ENCODE data around the gene SH3D19. TPM values are rescaled to one million over a fixed set of nuclear protein-coding genes. Genes with fewer than 3 reads are reported as not detected.

Gene SH3D19
- polyA plus RNA-seq, 1 donor from 2014 or later: 0.10 TPM

- Mint-ChIP-seq H3K27ac (no peak overlapping the region), H3K36me3 (no peaks in the 10 kb centered on the region), H3K4me3 (no peak overlapping the region), H3K4me1 (no peaks in the 10 kb centered on the region), H3K27me3 (peaks cover 8% of the 10 kb centered on the region), H3K9me3 (no peaks in the 10 kb centered on the region)
Measured at GRCh38 chr4:151314010-151314355, 11.4 kb downstream of the SH3D19 start.

GRCh38 chr4:151313306-151314009, 11.9 kb downstream of the SH3D19 start:
- Mint-ChIP-seq H3K9me3 (no peaks in the 10 kb centered on the region), H3K4me1 (no peaks in the 10 kb centered on the region), H3K27ac (no peak overlapping the region)

GRCh38 chr4:151310124-151310728, 15.2 kb downstream of the SH3D19 start:
- Mint-ChIP-seq H3K4me3 (no peak overlapping the region), H3K27ac (no peak overlapping the region), H3K4me1 (no peaks in the 10 kb centered on the region), H3K9me3 (no peaks in the 10 kb centered on the region), H3K36me3 (no peaks in the 10 kb centered on the region), H3K27me3 (peaks cover 5% of the 10 kb centered on the region)

More at GRCh38 chr4:151313306-151314009, 11.9 kb downstream of the SH3D19 start:
- Mint-ChIP-seq H3K27me3 (peaks cover 8% of the 10 kb centered on the region), H3K4me3 (no peak overlapping the region), H3K36me3 (no peaks in the 10 kb centered on the region)

GRCh38 chr4:151304755-151305154, 20.6 kb downstream of the SH3D19 start:
- Mint-ChIP-seq H3K4me3 (no peak overlapping the region), H3K36me3 (no peaks in the 10 kb centered on the region), H3K4me1 (no peaks in the 10 kb centered on the region), H3K27me3 (peaks cover 1% of the 10 kb centered on the region), H3K9me3 (peaks cover 0 to 2% (median 0%) of the 10 kb centered on the region in 3 donors), H3K27ac (no peak overlapping the region)

- peaks cover 0 to 2% (median 0%) of the 10 kb centered on the region in 3 donors for H3K9me3 Mint-ChIP-seq
- no peaks in the 10 kb centered on the region for H3K36me3 Mint-ChIP-seq
- no peaks in the 10 kb centered on the region for H3K27me3 Mint-ChIP-seq
- H3K4me1 Mint-ChIP-seq: no peaks in the 10 kb centered on the region
- no peak overlapping the region for H3K4me3 Mint-ChIP-seq
- no peak overlapping the region for H3K27ac Mint-ChIP-seq
Measured at GRCh38 chr4:151304226-151304625, 21.2 kb downstream of the SH3D19 start.

GRCh38 chr4:151302432-151302831, 23.0 kb downstream of the SH3D19 start:
- Mint-ChIP-seq H3K36me3 (peaks cover 2% of the 10 kb centered on the region), H3K4me1 (no peaks in the 10 kb centered on the region), H3K9me3 (peaks cover 0 to 4% (median 0%) of the 10 kb centered on the region in 3 donors), H3K4me3 (no peak overlapping the region), H3K27ac (no peak overlapping the region), H3K27me3 (no peaks in the 10 kb centered on the region)

GRCh38 chr4:151297170-151297569, 28.2 kb downstream of the SH3D19 start:
- no peak overlapping the region for H3K4me3 Mint-ChIP-seq

GRCh38 chr4:151296227-151296626, 29.2 kb downstream of the SH3D19 start:
- Mint-ChIP-seq H3K36me3 (peaks cover 2% of the 10 kb centered on the region), H3K4me3 (no peak overlapping the region), H3K27me3 (no peaks in the 10 kb centered on the region), H3K27ac (no peak overlapping the region), H3K4me1 (no peaks in the 10 kb centered on the region), H3K9me3 (peaks cover 0 to 2% (median 0%) of the 10 kb centered on the region in 3 donors)

More at GRCh38 chr4:151297170-151297569, 28.2 kb downstream of the SH3D19 start:
- Mint-ChIP-seq H3K27ac (no peak overlapping the region), H3K27me3 (no peaks in the 10 kb centered on the region), H3K4me1 (no peaks in the 10 kb centered on the region), H3K9me3 (peaks cover 0 to 4% (median 0%) of the 10 kb centered on the region in 3 donors), H3K36me3 (peaks cover 2% of the 10 kb centered on the region)

- Mint-ChIP-seq H3K4me1 (no peaks in the 10 kb centered on the region), H3K27me3 (no peaks in the 10 kb centered on the region), H3K9me3 (peaks cover 2 to 5% (median 2%) of the 10 kb centered on the region in 3 donors), H3K4me3 (no peak overlapping the region), H3K27ac (no peak overlapping the region), H3K36me3 (peaks cover 2% of the 10 kb centered on the region)
Measured at GRCh38 chr4:151294833-151295496, 30.4 kb downstream of the SH3D19 start.

GRCh38 chr4:151292038-151292437, 33.4 kb downstream of the SH3D19 start:
- H3K27me3 Mint-ChIP-seq: no peaks in the 10 kb centered on the region

GRCh38 chr4:151291485-151291884, 33.9 kb downstream of the SH3D19 start:
- Mint-ChIP-seq H3K27me3 (no peaks in the 10 kb centered on the region), H3K4me1 (no peaks in the 10 kb centered on the region), H3K27ac (no peak overlapping the region), H3K9me3 (peaks cover 0 to 5% (median 2%) of the 10 kb centered on the region in 3 donors), H3K4me3 (no peak overlapping the region), H3K36me3 (no peaks in the 10 kb centered on the region)

More at GRCh38 chr4:151292038-151292437, 33.4 kb downstream of the SH3D19 start:
- Mint-ChIP-seq H3K36me3 (no peaks in the 10 kb centered on the region), H3K4me3 (no peak overlapping the region), H3K9me3 (peaks cover 0 to 5% (median 2%) of the 10 kb centered on the region in 3 donors), H3K27ac (no peak overlapping the region), H3K4me1 (no peaks in the 10 kb centered on the region)

- Mint-ChIP-seq H3K36me3 (no peaks in the 10 kb centered on the region), H3K4me1 (no peaks in the 10 kb centered on the region), H3K27me3 (no peaks in the 10 kb centered on the region), H3K27ac (no peak overlapping the region), H3K4me3 (no peak overlapping the region), H3K9me3 (peaks cover 2 to 5% (median 5%) of the 10 kb centered on the region in 3 donors)
Measured at GRCh38 chr4:151287409-151287808, 38.0 kb downstream of the SH3D19 start.

- H3K4me3 Mint-ChIP-seq: no peak overlapping the region
- H3K9me3 Mint-ChIP-seq: peaks cover 0 to 5% (median 0%) of the 10 kb centered on the region in 3 donors
- H3K27ac Mint-ChIP-seq: no peak overlapping the region
- H3K27me3 Mint-ChIP-seq: peaks cover 2% of the 10 kb centered on the region
- H3K36me3 Mint-ChIP-seq: no peaks in the 10 kb centered on the region
- no peaks in the 10 kb centered on the region for H3K4me1 Mint-ChIP-seq
Measured at GRCh38 chr4:151284534-151285245, 40.7 kb downstream of the SH3D19 start.

GRCh38 chr4:151276787-151277562, 48.4 kb downstream of the SH3D19 start, which contains the start of gene PRSS48:
PRSS48 (plus strand) TSS chr4:151277161; CDS start chr4:151277173, 12 bp downstream.
- H3K27me3 Mint-ChIP-seq: peaks cover 2% of the 10 kb centered on the region
- no peak within 1 kb of the TSS for H3K4me3 Mint-ChIP-seq
- no peaks in the 10 kb centered on the region for H3K9me3 Mint-ChIP-seq
- no peak within 1 kb of the TSS for H3K27ac Mint-ChIP-seq
- no peaks in the 10 kb centered on the region for H3K36me3 Mint-ChIP-seq
- H3K4me1 Mint-ChIP-seq: no peaks in the 10 kb centered on the region

Measured in IgD-negative memory B cell (primary cell).